ENCODE data around the gene NMD3. TPM values are rescaled to one million over a fixed set of nuclear protein-coding genes. Genes with fewer than 3 reads are reported as not detected.

The NMD3 gene
- total and polyA plus RNA-seq, 2 of the 13 experiments (the other 11 are each of a cell fraction or from before 2014, with no cell fraction given), result 44.2 to 55.2 TPM

DNA sequence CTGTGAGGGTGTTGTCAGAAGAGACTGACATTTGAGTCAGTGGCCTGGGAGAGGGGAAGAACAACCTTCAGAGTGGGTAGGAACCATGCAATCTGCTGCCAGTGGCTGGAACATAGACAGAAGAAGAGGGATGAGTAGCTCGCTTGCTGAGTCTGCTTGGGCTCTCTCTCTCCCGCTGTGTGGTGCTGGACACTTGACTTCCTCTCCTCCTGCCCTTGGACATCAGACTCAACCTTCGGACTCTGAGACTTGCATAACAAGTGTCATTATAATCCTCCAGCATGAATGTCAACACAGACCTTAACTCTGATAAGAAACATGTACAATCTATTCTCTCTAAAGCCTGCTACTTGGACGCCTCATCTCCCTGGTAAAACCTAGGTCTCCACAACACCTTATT, 5.9 kb upstream of the NMD3 start:
- intact Hi-C loops (cut with micrococcal nuclease; ENCODE audit: unreplicated experiment), result no loop called here
- FAIRE-seq (no peak), DNase-seq (ENCODE audit: low spot score) (peak; percentile 58), ATAC-seq (peak; percentile 66)
- in situ Hi-C loops (cut with HindIII; ENCODE audit: extremely low pct_ligation_motif_present, low pct_unique_long_range_greater_than_20kb), result no loop called here
- 6% methylated on average over 2 of the region's 4 CpGs for WGBS (ENCODE audit: low lambda C conversion rate)
- peaks cover 22% of the 10 kb centered on the region for H3K4me1 ChIP-seq (ENCODE audit: insufficient read depth, low read length)
- no peaks in the 10 kb centered on the region; the same call in 1 of the 2 replicates for H3K9me3 ChIP-seq (ENCODE audit: low read length)
- no peaks in the 10 kb centered on the region for H3K36me3 ChIP-seq (replicated peaks in 1 of 2; ENCODE audit: control insufficient read depth in 1 of 2, insufficient read depth in 2 of 2, low read length in 2 of 2)
- POLR2A ChIA-PET, result no interaction called here
- CTCF ChIA-PET (ENCODE audit: low intra/inter-chr PET ratio, low total read pairs), result no interaction called here
- H3K79me2 ChIP-seq (ENCODE audit: insufficient read depth, low read length), result no peaks in the 10 kb centered on the region
- H3K4me3 ChIP-seq (replicated peaks in 1 of 3; ENCODE audit: insufficient read depth in 1 of 3, low read depth in 2 of 3, low read length in 3 of 3), result no peak overlapping the region
- H3K9ac ChIP-seq (ENCODE audit: insufficient read depth, low read depth, low read length), result no peak overlapping the region
- no peaks in the 10 kb centered on the region for H4K20me1 ChIP-seq (ENCODE audit: insufficient read depth, low read length)
- no peaks in the 10 kb centered on the region; a peak in 1 of 5 replicates for H3K27me3 ChIP-seq (ENCODE audit: control insufficient read depth in 1 of 2, insufficient read depth in 2 of 2, low read length in 2 of 2)
- no peak overlapping the region for H2AFZ ChIP-seq (ENCODE audit: low read length)
- peak overlapping the region; percentile 26; the same call in 1 of the 2 replicates for H3K4me2 ChIP-seq (ENCODE audit: low read depth, low read length)
- H3K27ac ChIP-seq (ENCODE audit: extremely low read length, insufficient read depth, low read length), result no peak overlapping the region
- BruUV-seq (replicated peaks), result no TSS peak
- TF ChIP-seq SMAD9 (CRISPR knock-in tag; IDR thresholded peaks at IDR 0.05) (no peak), ZNF180 (CRISPR knock-in tag; IDR thresholded peaks at IDR 0.05; ENCODE audit: borderline replicate concordance, low read depth) (no peak), ZNF792 (CRISPR knock-in tag; IDR thresholded peaks at IDR 0.05) (no peak), ZNF879 (CRISPR knock-in tag; IDR thresholded peaks at IDR 0.05) (no peak), BORCS8-MEF2B (CRISPR knock-in tag; IDR thresholded peaks at IDR 0.05) (no peak), FOXA3 (CRISPR knock-in tag; IDR thresholded peaks at IDR 0.05) (peak; percentile 78), NR1H2 (CRISPR knock-in tag; IDR thresholded peaks at IDR 0.05; ENCODE audit: borderline replicate concordance, low read depth) (no peak), ZNF431 (CRISPR knock-in tag; IDR thresholded peaks at IDR 0.05; ENCODE audit: borderline replicate concordance, low read depth) (no peak), NPAS2 (CRISPR knock-in tag; IDR thresholded peaks at IDR 0.05; ENCODE audit: borderline replicate concordance) (no peak), ZMAT3 (CRISPR knock-in tag; conservative IDR thresholded peaks at IDR 0.05) (no peak), ZNF10 (CRISPR knock-in tag; IDR thresholded peaks at IDR 0.05; ENCODE audit: borderline replicate concordance, low read depth) (no peak)
- TF ChIP-seq, protein P1, sequence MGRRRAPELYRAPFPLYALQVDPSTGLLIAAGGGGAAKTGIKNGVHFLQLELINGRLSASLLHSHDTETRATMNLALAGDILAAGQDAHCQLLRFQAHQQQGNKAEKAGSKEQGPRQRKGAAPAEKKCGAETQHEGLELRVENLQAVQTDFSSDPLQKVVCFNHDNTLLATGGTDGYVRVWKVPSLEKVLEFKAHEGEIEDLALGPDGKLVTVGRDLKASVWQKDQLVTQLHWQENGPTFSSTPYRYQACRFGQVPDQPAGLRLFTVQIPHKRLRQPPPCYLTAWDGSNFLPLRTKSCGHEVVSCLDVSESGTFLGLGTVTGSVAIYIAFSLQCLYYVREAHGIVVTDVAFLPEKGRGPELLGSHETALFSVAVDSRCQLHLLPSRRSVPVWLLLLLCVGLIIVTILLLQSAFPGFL (CRISPR knock-in tag; IDR thresholded peaks at IDR 0.05), result no peak
- TF ChIP-seq, protein P2, sequence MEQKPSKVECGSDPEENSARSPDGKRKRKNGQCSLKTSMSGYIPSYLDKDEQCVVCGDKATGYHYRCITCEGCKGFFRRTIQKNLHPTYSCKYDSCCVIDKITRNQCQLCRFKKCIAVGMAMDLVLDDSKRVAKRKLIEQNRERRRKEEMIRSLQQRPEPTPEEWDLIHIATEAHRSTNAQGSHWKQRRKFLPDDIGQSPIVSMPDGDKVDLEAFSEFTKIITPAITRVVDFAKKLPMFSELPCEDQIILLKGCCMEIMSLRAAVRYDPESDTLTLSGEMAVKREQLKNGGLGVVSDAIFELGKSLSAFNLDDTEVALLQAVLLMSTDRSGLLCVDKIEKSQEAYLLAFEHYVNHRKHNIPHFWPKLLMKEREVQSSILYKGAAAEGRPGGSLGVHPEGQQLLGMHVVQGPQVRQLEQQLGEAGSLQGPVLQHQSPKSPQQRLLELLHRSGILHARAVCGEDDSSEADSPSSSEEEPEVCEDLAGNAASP (CRISPR knock-in tag; IDR thresholded peaks at IDR 0.05; ENCODE audit: borderline replicate concordance), result no peak
- TF ChIP-seq, protein P3, sequence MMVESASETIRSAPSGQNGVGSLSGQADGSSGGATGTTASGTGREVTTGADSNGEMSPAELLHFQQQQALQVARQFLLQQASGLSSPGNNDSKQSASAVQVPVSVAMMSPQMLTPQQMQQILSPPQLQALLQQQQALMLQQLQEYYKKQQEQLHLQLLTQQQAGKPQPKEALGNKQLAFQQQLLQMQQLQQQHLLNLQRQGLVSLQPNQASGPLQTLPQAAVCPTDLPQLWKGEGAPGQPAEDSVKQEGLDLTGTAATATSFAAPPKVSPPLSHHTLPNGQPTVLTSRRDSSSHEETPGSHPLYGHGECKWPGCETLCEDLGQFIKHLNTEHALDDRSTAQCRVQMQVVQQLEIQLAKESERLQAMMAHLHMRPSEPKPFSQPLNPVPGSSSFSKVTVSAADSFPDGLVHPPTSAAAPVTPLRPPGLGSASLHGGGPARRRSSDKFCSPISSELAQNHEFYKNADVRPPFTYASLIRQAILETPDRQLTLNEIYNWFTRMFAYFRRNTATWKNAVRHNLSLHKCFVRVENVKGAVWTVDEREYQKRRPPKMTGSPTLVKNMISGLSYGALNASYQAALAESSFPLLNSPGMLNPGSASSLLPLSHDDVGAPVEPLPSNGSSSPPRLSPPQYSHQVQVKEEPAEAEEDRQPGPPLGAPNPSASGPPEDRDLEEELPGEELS (CRISPR knock-in tag; IDR thresholded peaks at IDR 0.05), result no peak
- TF ChIP-seq, protein P4, sequence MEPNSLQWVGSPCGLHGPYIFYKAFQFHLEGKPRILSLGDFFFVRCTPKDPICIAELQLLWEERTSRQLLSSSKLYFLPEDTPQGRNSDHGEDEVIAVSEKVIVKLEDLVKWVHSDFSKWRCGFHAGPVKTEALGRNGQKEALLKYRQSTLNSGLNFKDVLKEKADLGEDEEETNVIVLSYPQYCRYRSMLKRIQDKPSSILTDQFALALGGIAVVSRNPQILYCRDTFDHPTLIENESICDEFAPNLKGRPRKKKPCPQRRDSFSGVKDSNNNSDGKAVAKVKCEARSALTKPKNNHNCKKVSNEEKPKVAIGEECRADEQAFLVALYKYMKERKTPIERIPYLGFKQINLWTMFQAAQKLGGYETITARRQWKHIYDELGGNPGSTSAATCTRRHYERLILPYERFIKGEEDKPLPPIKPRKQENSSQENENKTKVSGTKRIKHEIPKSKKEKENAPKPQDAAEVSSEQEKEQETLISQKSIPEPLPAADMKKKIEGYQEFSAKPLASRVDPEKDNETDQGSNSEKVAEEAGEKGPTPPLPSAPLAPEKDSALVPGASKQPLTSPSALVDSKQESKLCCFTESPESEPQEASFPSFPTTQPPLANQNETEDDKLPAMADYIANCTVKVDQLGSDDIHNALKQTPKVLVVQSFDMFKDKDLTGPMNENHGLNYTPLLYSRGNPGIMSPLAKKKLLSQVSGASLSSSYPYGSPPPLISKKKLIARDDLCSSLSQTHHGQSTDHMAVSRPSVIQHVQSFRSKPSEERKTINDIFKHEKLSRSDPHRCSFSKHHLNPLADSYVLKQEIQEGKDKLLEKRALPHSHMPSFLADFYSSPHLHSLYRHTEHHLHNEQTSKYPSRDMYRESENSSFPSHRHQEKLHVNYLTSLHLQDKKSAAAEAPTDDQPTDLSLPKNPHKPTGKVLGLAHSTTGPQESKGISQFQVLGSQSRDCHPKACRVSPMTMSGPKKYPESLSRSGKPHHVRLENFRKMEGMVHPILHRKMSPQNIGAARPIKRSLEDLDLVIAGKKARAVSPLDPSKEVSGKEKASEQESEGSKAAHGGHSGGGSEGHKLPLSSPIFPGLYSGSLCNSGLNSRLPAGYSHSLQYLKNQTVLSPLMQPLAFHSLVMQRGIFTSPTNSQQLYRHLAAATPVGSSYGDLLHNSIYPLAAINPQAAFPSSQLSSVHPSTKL (CRISPR knock-in tag; IDR thresholded peaks at IDR 0.05), result peak; percentile 92
- TF ChIP-seq, protein P5, sequence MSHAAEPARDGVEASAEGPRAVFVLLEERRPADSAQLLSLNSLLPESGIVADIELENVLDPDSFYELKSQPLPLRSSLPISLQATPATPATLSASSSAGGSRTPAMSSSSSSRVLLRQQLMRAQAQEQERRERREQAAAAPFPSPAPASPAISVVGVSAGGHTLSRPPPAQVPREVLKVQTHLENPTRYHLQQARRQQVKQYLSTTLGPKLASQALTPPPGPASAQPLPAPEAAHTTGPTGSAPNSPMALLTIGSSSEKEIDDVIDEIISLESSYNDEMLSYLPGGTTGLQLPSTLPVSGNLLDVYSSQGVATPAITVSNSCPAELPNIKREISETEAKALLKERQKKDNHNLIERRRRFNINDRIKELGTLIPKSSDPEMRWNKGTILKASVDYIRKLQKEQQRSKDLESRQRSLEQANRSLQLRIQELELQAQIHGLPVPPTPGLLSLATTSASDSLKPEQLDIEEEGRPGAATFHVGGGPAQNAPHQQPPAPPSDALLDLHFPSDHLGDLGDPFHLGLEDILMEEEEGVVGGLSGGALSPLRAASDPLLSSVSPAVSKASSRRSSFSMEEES (CRISPR knock-in tag; IDR thresholded peaks at IDR 0.05), result no peak
